Activated naive CD8-positive, alpha-beta T cell treated with anti-CD3 and anti-CD28 coated beads, Interleukin-2, amount 50 U/mL, for 24 hours (primary cell): Measurements from ENCODE around the gene ABR.
"Not testable (repeated sequence)": the region's sequence is repeated elsewhere in the genome, so short reads cannot be mapped to it uniquely, and the experiment has no call there.

Source experiments
- ATAC-seq: fragments of 150-1000 bp; cut with Tn5 transposase; one replicate; pipeline ENCODE4 v1.10.0; 2021
- DNase-seq: peaks from one replicate; pipeline ENCODE4 v3.0.0; 2021
- H3K27ac Mint-ChIP-seq: one replicate; pipeline ENCODE4 v1.8.0; 2021; ENCODE audit warnings: mild to moderate bottlenecking, mixed read lengths
- H3K27me3 Mint-ChIP-seq: one replicate; pipeline ENCODE4 v1.8.0; 2021; ENCODE audit warnings: mixed read lengths
- H3K36me3 Mint-ChIP-seq: one replicate; pipeline ENCODE4 v1.8.0; 2021; ENCODE audit warnings: low read depth, mixed read lengths
- H3K4me1 Mint-ChIP-seq: one replicate; pipeline ENCODE4 v1.8.0; 2021; ENCODE audit warnings: mixed read lengths
- H3K4me3 Mint-ChIP-seq: one replicate; pipeline ENCODE4 v1.8.0; 2021; ENCODE audit warnings: mild to moderate bottlenecking, moderate library complexity, mixed read lengths
- H3K9me3 Mint-ChIP-seq: one replicate; pipeline ENCODE4 v1.8.0; 2021; ENCODE audit warnings: mixed read lengths

ABR gene

GRCh38 chr17:987931-988330, 191.8 kb downstream of the ABR start:
- Mint-ChIP-seq H3K27ac (no peak overlapping the region), H3K4me3 (no peak overlapping the region), H3K27me3 (no peaks in the 10 kb centered on the region), H3K36me3 (no peaks in the 10 kb centered on the region), H3K9me3 (no peaks in the 10 kb centered on the region), H3K4me1 (no peaks in the 10 kb centered on the region)
- DNase-seq (no peak), ATAC-seq (no peak)

- DNase-seq: no peak
- no peak for ATAC-seq
- no peak overlapping the region for H3K27ac Mint-ChIP-seq
- H3K4me1 Mint-ChIP-seq: no peaks in the 10 kb centered on the region
- no peak overlapping the region for H3K4me3 Mint-ChIP-seq
- no peaks in the 10 kb centered on the region for H3K36me3 Mint-ChIP-seq
- H3K27me3 Mint-ChIP-seq: no peaks in the 10 kb centered on the region
- no peaks in the 10 kb centered on the region for H3K9me3 Mint-ChIP-seq
Observed at GRCh38 chr17:986322-986929, 193.4 kb downstream of the ABR start.

GRCh38 chr17:983921-984320, 195.9 kb downstream of the ABR start:
- no peak overlapping the region for H3K4me3 Mint-ChIP-seq
- no peaks in the 10 kb centered on the region for H3K27me3 Mint-ChIP-seq
- no peaks in the 10 kb centered on the region for H3K9me3 Mint-ChIP-seq
- no peaks in the 10 kb centered on the region for H3K36me3 Mint-ChIP-seq
- DNase-seq (no peak), ATAC-seq (no peak)
- H3K4me1 Mint-ChIP-seq: peaks cover 12% of the 10 kb centered on the region
- H3K27ac Mint-ChIP-seq: no peak overlapping the region

GRCh38 chr17:981292-981658, 198.5 kb downstream of the ABR start:
- ATAC-seq (no peak), DNase-seq (no peak)
- peak overlapping the region; percentile 8 for H3K27ac Mint-ChIP-seq
- peaks cover 21% of the 10 kb centered on the region for H3K27me3 Mint-ChIP-seq
- H3K4me1 Mint-ChIP-seq: peaks cover 16% of the 10 kb centered on the region
- peak overlapping the region; percentile 59 for H3K4me3 Mint-ChIP-seq
- H3K36me3 Mint-ChIP-seq: no peaks in the 10 kb centered on the region
- no peaks in the 10 kb centered on the region for H3K9me3 Mint-ChIP-seq

- Mint-ChIP-seq H3K9me3 (no peaks in the 10 kb centered on the region), H3K4me1 (peaks cover 16% of the 10 kb centered on the region), H3K27me3 (peaks cover 25% of the 10 kb centered on the region), H3K27ac (peak overlapping the region; percentile 8), H3K36me3 (no peaks in the 10 kb centered on the region), H3K4me3 (peak overlapping the region; percentile 71)
- DNase-seq: peak; percentile 68
- ATAC-seq: peak; percentile 68
Observed at GRCh38 chr17:980406-981291, 199.1 kb downstream of the ABR start.

GRCh38 chr17:979539-980405, 200.0 kb downstream of the ABR start, which contains the start of gene NXN:
Gene NXN, minus strand, starts transcription at chr17:979776.
- Mint-ChIP-seq H3K4me3 (peak within 1 kb of the TSS; percentile 71), H3K27me3 (peaks cover 33% of the 10 kb centered on the region), H3K27ac (no peak within 1 kb of the TSS), H3K9me3 (no peaks in the 10 kb centered on the region), H3K4me1 (peaks cover 16% of the 10 kb centered on the region), H3K36me3 (no peaks in the 10 kb centered on the region)
- ATAC-seq (peak; percentile 69), DNase-seq (peak; percentile 89)

- H3K9me3 Mint-ChIP-seq: no peaks in the 10 kb centered on the region
- peak; percentile 18 for ATAC-seq
Observed at GRCh38 chr17:979212-979538, 200.6 kb downstream of the ABR start.

GRCh38 chr17:978103-979093, 201.4 kb downstream of the ABR start:
- ATAC-seq: no peak
- no peaks in the 10 kb centered on the region for H3K9me3 Mint-ChIP-seq
- peaks cover 16% of the 10 kb centered on the region for H3K4me1 Mint-ChIP-seq
- peaks cover 36% of the 10 kb centered on the region for H3K27me3 Mint-ChIP-seq
- DNase-seq: no peak
- H3K27ac Mint-ChIP-seq: no peak overlapping the region
- peak overlapping the region; percentile 51 for H3K4me3 Mint-ChIP-seq
- no peaks in the 10 kb centered on the region for H3K36me3 Mint-ChIP-seq

More at GRCh38 chr17:979212-979538, 200.6 kb downstream of the ABR start:
- Mint-ChIP-seq H3K4me1 (peaks cover 16% of the 10 kb centered on the region), H3K27ac (no peak overlapping the region), H3K36me3 (no peaks in the 10 kb centered on the region), H3K4me3 (no peak overlapping the region), H3K27me3 (peaks cover 36% of the 10 kb centered on the region)
- DNase-seq: no peak

- no peak for ATAC-seq
- H3K4me3 Mint-ChIP-seq: no peak overlapping the region
- no peak overlapping the region for H3K27ac Mint-ChIP-seq
- peaks cover 38% of the 10 kb centered on the region for H3K27me3 Mint-ChIP-seq
- peaks cover 16% of the 10 kb centered on the region for H3K4me1 Mint-ChIP-seq
- H3K9me3 Mint-ChIP-seq: no peaks in the 10 kb centered on the region
- no peaks in the 10 kb centered on the region for H3K36me3 Mint-ChIP-seq
- DNase-seq: no peak
Observed at GRCh38 chr17:977166-977565, 202.6 kb downstream of the ABR start.

GRCh38 chr17:976312-976711, 203.5 kb downstream of the ABR start:
- Mint-ChIP-seq H3K27me3 (peaks cover 39% of the 10 kb centered on the region), H3K36me3 (no peaks in the 10 kb centered on the region), H3K9me3 (no peaks in the 10 kb centered on the region), H3K27ac (no peak overlapping the region), H3K4me3 (no peak overlapping the region), H3K4me1 (peaks cover 16% of the 10 kb centered on the region)
- DNase-seq (no peak), ATAC-seq (no peak)

- peaks cover 9% of the 10 kb centered on the region for H3K4me1 Mint-ChIP-seq
- H3K27ac Mint-ChIP-seq: no peak overlapping the region
- DNase-seq (no peak), ATAC-seq (no peak)
- H3K9me3 Mint-ChIP-seq: no peaks in the 10 kb centered on the region
- H3K36me3 Mint-ChIP-seq: no peaks in the 10 kb centered on the region
- H3K4me3 Mint-ChIP-seq: no peak overlapping the region
- H3K27me3 Mint-ChIP-seq: peaks cover 48% of the 10 kb centered on the region
Observed at GRCh38 chr17:975371-975915, 204.3 kb downstream of the ABR start.

GRCh38 chr17:974778-975177, 205.0 kb downstream of the ABR start:
- not testable (repeated sequence) for H3K9me3 Mint-ChIP-seq

GRCh38 chr17:973053-973452, 206.7 kb downstream of the ABR start:
- H3K27ac Mint-ChIP-seq: no peak overlapping the region
- H3K4me3 Mint-ChIP-seq: no peak overlapping the region
- no peaks in the 10 kb centered on the region for H3K9me3 Mint-ChIP-seq
- no peaks in the 10 kb centered on the region for H3K36me3 Mint-ChIP-seq
- peaks cover 9% of the 10 kb centered on the region for H3K4me1 Mint-ChIP-seq
- ATAC-seq (no peak), DNase-seq (no peak)
- peaks cover 67% of the 10 kb centered on the region for H3K27me3 Mint-ChIP-seq

More at GRCh38 chr17:974778-975177, 205.0 kb downstream of the ABR start:
- not testable (repeated sequence) for ATAC-seq, DNase-seq, H3K4me3 Mint-ChIP-seq, H3K4me1 Mint-ChIP-seq, H3K27ac Mint-ChIP-seq, H3K36me3 Mint-ChIP-seq
- H3K27me3 Mint-ChIP-seq: peaks cover 53% of the 10 kb centered on the region
